GM21529 (cell line): Measurements from ENCODE around the gene ENO2.
"Not testable (repeated sequence)": the region's sequence is repeated elsewhere in the genome, so short reads cannot be mapped to it uniquely, and the experiment has no call there.

Experiments
- ATAC-seq: cut with Tn5 transposase; IDR thresholded peaks from one replicate; pipeline ENCODE4 v1.9.1; 2021; ENCODE audit not compliant: unreplicated experiment

ENO2 gene

GRCh38 chr12:6886206-6886999 is 28.0 kb upstream of the ENO2 start:
- not testable (repeated sequence) for ATAC-seq

GRCh38 chr12:6887460-6887859 is 26.9 kb upstream of the ENO2 start:
- ATAC-seq: no peak

- no peak for ATAC-seq
Measured at GRCh38 chr12:6888360-6888759, 26.0 kb upstream of the ENO2 start.

GRCh38 chr12:6888794-6889193 is 25.6 kb upstream of the ENO2 start:
- not testable (repeated sequence) for ATAC-seq

GRCh38 chr12:6889775-6890573 is 24.4 kb upstream of the ENO2 start:
- ATAC-seq: not testable (repeated sequence)

- peak; percentile 95 for ATAC-seq
Measured at GRCh38 chr12:6890789-6891645, 23.4 kb upstream of the ENO2 start.

GRCh38 chr12:6891646-6892001 is 22.8 kb upstream of the ENO2 start:
- ATAC-seq: no peak

- not testable (repeated sequence) for ATAC-seq
Measured at GRCh38 chr12:6892683-6893082, 21.7 kb upstream of the ENO2 start.

GRCh38 chr12:6894321-6894720 is 20.1 kb upstream of the ENO2 start:
- no peak for ATAC-seq

- no peak for ATAC-seq
Measured at GRCh38 chr12:6896846-6897435, 17.4 kb upstream of the ENO2 start.

- no peak for ATAC-seq
Measured at GRCh38 chr12:6899427-6899826, 15.0 kb upstream of the ENO2 start.

GRCh38 chr12:6899837-6900519 is 14.4 kb upstream of the ENO2 start:
- no peak for ATAC-seq

GRCh38 chr12:6902448-6902847 is 11.9 kb upstream of the ENO2 start:
- ATAC-seq: no peak

GRCh38 chr12:6903722-6904121 is 10.7 kb upstream of the ENO2 start:
- ATAC-seq: no peak

- ATAC-seq: peak; percentile 96
Measured at GRCh38 chr12:6904280-6905276, 9.8 kb upstream of the ENO2 start, which contains the start of gene LRRC23. Gene LRRC23, plus strand, starts transcription at chr12:6904822. Its CDS starts 812 bp downstream, at chr12:6905634.

GRCh38 chr12:6905414-6906040 is 8.9 kb upstream of the ENO2 start:
- no peak for ATAC-seq

- ATAC-seq: not testable (repeated sequence)
Measured at GRCh38 chr12:6908141-6908540, 6.2 kb upstream of the ENO2 start.

GRCh38 chr12:6909421-6910145 is 4.8 kb upstream of the ENO2 start:
- ATAC-seq: no peak
